Loucy (cell line): ENCODE measurements around the gene HMX1.

ENCODE experiments used
- CTCF ChIP-seq: fragments of 200-600 bp; sonication (generic); conservative IDR thresholded peaks from 2 replicates; pipeline ENCODE4 v1.5.1; 2014; ENCODE audit warnings: mild to moderate bottlenecking, antibody characterized with exemption, low read length
- EZH2phosphoT487 ChIP-seq: fragments of 200-600 bp; IDR thresholded peaks from 2 replicates; pipeline ENCODE4 v1.6.1; 2018; ENCODE audit warnings: antibody characterized with exemption, mild to moderate bottlenecking, moderate library complexity, borderline replicate concordance

- TF ChIP-seq CTCF (no peak), EZH2phosphoT487 (no peak)
These were observed 22.2 kb upstream of the HMX1 start for GRCh38 chr4:8893624-8894423.
